ENCODE results near the gene RACGAP1. TPM values are rescaled to one million over a fixed set of nuclear protein-coding genes. Genes with fewer than 3 reads are reported as not detected.

Gene RACGAP1
- total RNA-seq, 2 donors from 2014 or later = 49.6 to 96.6 TPM

GRCh38 chr12:50050119-50050385 is 24.8 kb upstream of the RACGAP1 start:
- WGBS, 2 experiments (ENCODE audit: insufficient coverage in 1 of 2, insufficient read length in 1 of 2) = 89 to 93% methylated on average over 3 of the region's 3 CpGs
- H3K4me1 Mint-ChIP-seq = peaks cover 11% of the 10 kb centered on the region
- Histone ChIP-seq H3K4me1 (ENCODE audit: control insufficient read depth, insufficient read depth, low read length) (no peaks in the 10 kb centered on the region), H3K9ac (ENCODE audit: extremely low read depth, low read length, poor library complexity, severe bottlenecking) (no peak overlapping the region), H3K36me3 (ENCODE audit: control insufficient read depth, insufficient read depth, low read length) (no peaks in the 10 kb centered on the region), H3K27me3 (ENCODE audit: control insufficient read depth, insufficient read depth, low read length, poor library complexity, severe bottlenecking) (peaks cover 39% of the 10 kb centered on the region), H3K9me3 (ENCODE audit: control insufficient read depth, low read length) (no peaks in the 10 kb centered on the region), H3K4me3 (ENCODE audit: low read length) (peak overlapping the region; percentile 40), H3K27ac (ENCODE audit: low read depth, low read length) (peak overlapping the region; percentile 55)
- H3K27ac Mint-ChIP-seq = no peak overlapping the region
- TF ChIP-seq CTCF (conservative IDR thresholded peaks at IDR 0.05) = no peak
- no peak for DNase-seq
- no peaks in the 10 kb centered on the region for H3K9me3 Mint-ChIP-seq
- H3K36me3 Mint-ChIP-seq (ENCODE audit: low read depth) = no peaks in the 10 kb centered on the region
- H3K27me3 Mint-ChIP-seq (ENCODE audit: insufficient read depth) = peaks cover 68% of the 10 kb centered on the region
- peak overlapping the region; percentile 49 for H3K4me3 Mint-ChIP-seq

DNA sequence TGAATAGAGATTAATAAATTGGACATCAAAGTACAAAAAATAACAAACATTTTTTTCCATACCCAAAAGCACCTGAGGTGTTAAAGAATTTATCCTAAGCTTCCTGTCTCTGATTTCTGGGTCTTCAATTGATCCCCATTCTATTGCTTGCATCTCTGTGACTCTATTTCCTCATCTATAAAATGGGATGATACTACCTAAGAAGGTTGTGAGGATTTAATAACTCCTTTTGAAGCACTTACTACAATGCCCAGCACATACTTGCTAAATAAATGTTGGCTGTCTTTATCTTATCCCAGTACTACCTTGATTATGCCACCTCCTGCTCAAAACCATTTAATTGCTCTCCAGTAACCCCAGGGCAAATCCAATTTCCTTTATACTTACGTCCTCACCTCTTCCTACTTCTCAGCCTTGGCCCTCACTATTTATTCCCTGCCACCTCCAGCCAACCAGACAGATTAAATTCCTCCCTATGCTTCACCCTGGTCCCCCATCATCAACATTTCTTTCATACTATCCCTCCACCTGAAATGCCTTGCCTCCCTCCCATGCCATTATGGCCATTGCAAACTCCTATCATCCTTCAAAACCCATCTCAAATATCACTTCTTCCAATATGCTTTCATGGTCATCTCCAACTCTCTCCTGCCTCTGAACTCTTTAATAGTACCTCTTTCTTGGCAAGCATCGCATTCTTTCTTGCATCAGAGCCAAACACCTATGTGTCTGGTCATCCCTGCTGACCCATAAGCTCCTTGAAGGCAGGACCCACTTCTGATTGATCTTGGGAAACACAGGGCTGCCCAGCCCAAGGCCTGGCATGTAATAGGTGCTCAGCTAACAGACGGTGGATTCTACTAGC is 24.2 kb upstream of the RACGAP1 start:
- H3K9me3 ChIP-seq (ENCODE audit: control insufficient read depth, low read length) = no peaks in the 10 kb centered on the region
- DNase-seq = no peak
- no peak for TF ChIP-seq CTCF (conservative IDR thresholded peaks at IDR 0.05)
- peaks cover 11% of the 10 kb centered on the region for H3K4me1 Mint-ChIP-seq
- 91 to 100% methylated on average over 3 of the region's 3 CpGs for WGBS, 2 experiments (ENCODE audit: insufficient coverage in 1 of 2, insufficient read length in 1 of 2)
- H3K27ac ChIP-seq (ENCODE audit: low read depth, low read length) = no peak overlapping the region
- H3K4me3 ChIP-seq (ENCODE audit: low read length) = no peak overlapping the region
- H3K9me3 Mint-ChIP-seq = no peaks in the 10 kb centered on the region
- H3K36me3 ChIP-seq (ENCODE audit: control insufficient read depth, insufficient read depth, low read length) = no peaks in the 10 kb centered on the region
- H3K27me3 Mint-ChIP-seq (ENCODE audit: insufficient read depth) = peaks cover 70% of the 10 kb centered on the region
- peak overlapping the region; percentile 49 for H3K4me3 Mint-ChIP-seq
- H3K9ac ChIP-seq (ENCODE audit: extremely low read depth, low read length, poor library complexity, severe bottlenecking) = no peak overlapping the region
- H3K4me1 ChIP-seq (ENCODE audit: control insufficient read depth, insufficient read depth, low read length) = no peaks in the 10 kb centered on the region
- H3K36me3 Mint-ChIP-seq (ENCODE audit: low read depth) = no peaks in the 10 kb centered on the region
- no peak overlapping the region for H3K27ac Mint-ChIP-seq
- H3K27me3 ChIP-seq (ENCODE audit: control insufficient read depth, insufficient read depth, low read length, poor library complexity, severe bottlenecking) = peaks cover 39% of the 10 kb centered on the region

GRCh38 chr12:50047693-50048250 is 22.5 kb upstream of the RACGAP1 start:
- H3K27me3 ChIP-seq (ENCODE audit: control insufficient read depth, insufficient read depth, low read length, poor library complexity, severe bottlenecking) = peaks cover 32% of the 10 kb centered on the region
- no peaks in the 10 kb centered on the region for H3K9me3 ChIP-seq (ENCODE audit: control insufficient read depth, low read length)
- Mint-ChIP-seq H3K4me1 (peaks cover 11% of the 10 kb centered on the region), H3K9me3 (no peaks in the 10 kb centered on the region), H3K4me3 (no peak overlapping the region), H3K27ac (no peak overlapping the region), H3K27me3 (ENCODE audit: insufficient read depth) (peaks cover 67% of the 10 kb centered on the region), H3K36me3 (ENCODE audit: low read depth) (no peaks in the 10 kb centered on the region)
- DNase-seq = no peak
- no peaks in the 10 kb centered on the region for H3K4me1 ChIP-seq (ENCODE audit: control insufficient read depth, insufficient read depth, low read length)
- WGBS, 2 experiments (ENCODE audit: insufficient coverage in 1 of 2, insufficient read length in 1 of 2) = 93 to 94% methylated on average over 4 to 7 of the region's 7 CpGs
- no peak for TF ChIP-seq CTCF (conservative IDR thresholded peaks at IDR 0.05)
- H3K4me3 ChIP-seq (ENCODE audit: low read length) = no peak overlapping the region
- H3K36me3 ChIP-seq (ENCODE audit: control insufficient read depth, insufficient read depth, low read length) = no peaks in the 10 kb centered on the region
- no peak overlapping the region for H3K9ac ChIP-seq (ENCODE audit: extremely low read depth, low read length, poor library complexity, severe bottlenecking)
- H3K27ac ChIP-seq (ENCODE audit: low read depth, low read length) = no peak overlapping the region

Data from endodermal cell (in vitro differentiated cells).